ENCODE data around the gene SPRYD4. TPM values are rescaled to one million over a fixed set of nuclear protein-coding genes. Genes with fewer than 3 reads are reported as not detected.

The SPRYD4 gene
- total and polyA plus RNA-seq, 9 of the 15 experiments (the other 6 are each of a cell fraction or from before 2014, with no cell fraction given) = 1.8 to 4.7 (median 2.8) TPM

- WGBS (ENCODE audit: insufficient coverage, low coverage, missing lambda C conversion rate) = under 1% methylated on average over 57 of the region's 58 CpGs
- peak; percentile 96 for ATAC-seq
- TF ChIP-seq ZNF639 (CRISPR knock-in tag; conservative IDR thresholded peaks at IDR 0.05 in 1 of 2, IDR thresholded peaks at IDR 0.05 in 1 of 2) = peak in 1 of 2 experiments; percentile 77; a peak in 2 of 4 replicates
- no peak for TF ChIP-seq COPS2 (conservative IDR thresholded peaks at IDR 0.05)
- no peak for TF ChIP-seq ELF2 (CRISPR knock-in tag; IDR thresholded peaks at IDR 0.05)
- TF ChIP-seq ZNF239 (CRISPR knock-in tag; IDR thresholded peaks at IDR 0.05) = no peak
- TF ChIP-seq U2AF2 (optimal IDR thresholded peaks at IDR 0.05; ENCODE audit: low read depth, low read length) = no peak
- TF ChIP-seq GABPB2 (CRISPR knock-in tag; conservative IDR thresholded peaks at IDR 0.05) = no peak
- TF ChIP-seq PBX2 (CRISPR knock-in tag; IDR thresholded peaks at IDR 0.05; ENCODE audit: low read depth) = no peak
- TF ChIP-seq PBX2 (tag; conservative IDR thresholded peaks at IDR 0.05; ENCODE audit: low read depth) = no peak
- TF ChIP-seq C11orf30 (IDR thresholded peaks at IDR 0.05; ENCODE audit: low read depth) = peak; percentile 59
- TF ChIP-seq ZFX (CRISPR knock-in tag; IDR thresholded peaks at IDR 0.05) = peak; percentile 87
- TF ChIP-seq U2AF1 (optimal IDR thresholded peaks at IDR 0.05; ENCODE audit: low read depth, low read length) = no peak
- no peak for TF ChIP-seq MAFF (IDR thresholded peaks at IDR 0.05; ENCODE audit: low read length)
- TF ChIP-seq ZNF133 (CRISPR knock-in tag; IDR thresholded peaks at IDR 0.05) = no peak
- TF ChIP-seq CBX1 (IDR thresholded peaks at IDR 0.05; ENCODE audit: low read depth) = no peak
- TF ChIP-seq POLR3A (IDR thresholded peaks at IDR 0.05; ENCODE audit: borderline replicate concordance, extremely low read depth, insufficient read depth, insufficient read length) = no peak
- no peak for TF ChIP-seq HDAC6 (IDR thresholded peaks at IDR 0.05; ENCODE audit: low read depth, low read length)
- no peak for TF ChIP-seq TEAD2 (tag; IDR thresholded peaks at IDR 0.05)
These were observed 19.3 kb upstream of the SPRYD4 start, which contains the start of gene TIMELESS for GRCh38 chr12:56448860-56449621. Gene TIMELESS (minus strand): TSS chr12:56449426. CDS start chr12:56434170, 15,256 bp downstream.

More at GRCh38 chr12:56448860-56449621, 19.3 kb upstream of the SPRYD4 start, which contains the start of gene TIMELESS:
- Histone ChIP-seq H3K36me3 (ENCODE audit: control insufficient read depth, insufficient read depth, low read length) (peaks cover 19% of the 10 kb centered on the region), H3K27me3 (ENCODE audit: control insufficient read depth in 2 of 2, insufficient read depth in 2 of 2, low read length in 2 of 2) (no peaks in the 10 kb centered on the region), H3K9me3 (replicated peaks; ENCODE audit: control insufficient read depth, insufficient read depth, low read depth, low read length) (no peaks in the 10 kb centered on the region), H3K9me1 (ENCODE audit: control insufficient read depth, insufficient read depth, low read length) (no peaks in the 10 kb centered on the region), H3K9ac (ENCODE audit: insufficient read depth in 1 of 2, low read depth in 2 of 2, low read length in 2 of 2) (peak within 1 kb of the TSS; percentile 84 to 92), H2AFZ (ENCODE audit: low read depth, low read length) (peak within 1 kb of the TSS; percentile 80), H3K4me3 (peak within 1 kb of the TSS; percentile 52), H3K79me2 (ENCODE audit: control insufficient read depth, insufficient read depth, low read length) (peaks cover 39% of the 10 kb centered on the region), H3K27ac (ENCODE audit: extremely low read depth, low read depth, low read length) (peak within 1 kb of the TSS; percentile 91), H3K4me2 (ENCODE audit: insufficient read depth, low read length) (peak within 1 kb of the TSS; percentile 77), H3K4me1 (replicated peaks in 1 of 2; ENCODE audit: control insufficient read depth in 2 of 2, insufficient read depth in 2 of 2, low read length in 2 of 2) (peaks cover 11 to 19% of the 10 kb centered on the region in 2 experiments), H4K20me1 (replicated peaks; ENCODE audit: control insufficient read depth, insufficient read depth, low read length) (no peaks in the 10 kb centered on the region)
- POLR2A ChIA-PET = interaction anchor here (0.6 to 2.9 kb wide), 17 partner anchors 10 to 327 kb away, joined by 3 to 23 read pairs (median 5); partner anchors contain the start of genes CNPY2 and STAT2
- FAIRE-seq (peak; percentile 83), DNase-seq (ENCODE audit: extremely low read depth in 1 of 4, low spot score in 3 of 4) (peak; percentile 94 to 95 (median 95))
- intact Hi-C loops (cut with micrococcal nuclease) (loop anchor here (5.0 kb wide), 1 partner anchor 72 kb away; no protein-coding TSS in a partner anchor), in situ Hi-C loops (cut with MboI) (no loop called here)
- BruUV-seq (replicated peaks) = TSS peak; percentile 76
- CTCF ChIA-PET (ENCODE audit: low intra/inter-chr PET ratio) = no interaction called here

Measured in K562 (cell line).